Mesenchymal stem cell (in vitro differentiated cells and primary cell): ENCODE data around the gene ITPR3.

ENCODE experiments used
- DNase-seq: peaks from one replicate; pipeline ENCODE4 v3.0.0-alpha.2; 2013
- H2AFZ ChIP-seq: one replicate; pipeline ENCODE4 v1.6.1; 2013; ENCODE audit warnings: low read depth, mild to moderate bottlenecking, control low read depth, inconsistent platforms, low read length, moderate library complexity
- H2AK5ac ChIP-seq: 2 replicates; pipeline ENCODE4 v1.6.1; 2013; ENCODE audit warnings: low read length, moderate library complexity, mild to moderate bottlenecking, inconsistent platforms; ENCODE audit not compliant: severe bottlenecking
- H2BK120ac ChIP-seq: one replicate; pipeline ENCODE4 v1.6.1; 2013; ENCODE audit warnings: low read depth, mild to moderate bottlenecking, inconsistent platforms, low read length, moderate library complexity
- H2BK12ac ChIP-seq, 2 experiments: one replicate each; pipeline ENCODE4 v1.6.1; 2013; ENCODE audit warnings: inconsistent platforms in 2 of 2, low read length in 2 of 2, mild to moderate bottlenecking in 2 of 2, moderate library complexity in 2 of 2, control low read depth in 1 of 2
- H2BK15ac ChIP-seq: one replicate; pipeline ENCODE4 v1.6.1; 2013; ENCODE audit warnings: mild to moderate bottlenecking, low read depth, inconsistent platforms; ENCODE audit not compliant: poor library complexity, severe bottlenecking
- H2BK5ac ChIP-seq: 2 replicates; pipeline ENCODE4 v1.6.1; 2013; ENCODE audit warnings: low read depth, mild to moderate bottlenecking, low read length, control low read depth, inconsistent platforms; ENCODE audit not compliant: poor library complexity, severe bottlenecking
- H3K14ac ChIP-seq, 2 experiments: one replicate each; pipeline ENCODE4 v1.6.1; 2013; ENCODE audit warnings: inconsistent platforms in 2 of 2, low read length in 2 of 2, control low read depth in 1 of 2, mild to moderate bottlenecking in 1 of 2, moderate library complexity in 1 of 2
- H3K18ac ChIP-seq, 2 experiments: one replicate each; pipeline ENCODE4 v1.6.1; 2013; ENCODE audit warnings: inconsistent platforms in 2 of 2, low read length in 2 of 2, control low read depth in 1 of 2, low read depth in 1 of 2, mild to moderate bottlenecking in 1 of 2
- H3K23ac ChIP-seq, 2 experiments: one replicate each; pipeline ENCODE4 v1.6.1; 2013; ENCODE audit warnings: inconsistent platforms in 2 of 2, low read length in 2 of 2, mild to moderate bottlenecking in 2 of 2, moderate library complexity in 2 of 2, control low read depth in 1 of 2
- H3K27ac ChIP-seq: 2 replicates; pipeline ENCODE4 v1.5.1; 2013; ENCODE audit warnings: mild to moderate bottlenecking, moderate library complexity, low read length, control low read depth, inconsistent platforms; ENCODE audit not compliant: poor library complexity, severe bottlenecking
- H3K27me3 ChIP-seq, 2 experiments: 2 replicates each; pipeline versions ENCODE4 v1.6.1 to v1.7.0; 2013; ENCODE audit warnings: low read length in 2 of 2, mild to moderate bottlenecking in 2 of 2, moderate library complexity in 2 of 2, control low read depth in 1 of 2, inconsistent platforms in 1 of 2; ENCODE audit not compliant: control insufficient read depth in 1 of 2, insufficient read depth in 1 of 2
- H3K36me3 ChIP-seq, 2 experiments: 2 replicates each; pipeline versions ENCODE4 v1.6.1 to v1.7.0; 2013; ENCODE audit warnings: low read length in 2 of 2, control low read depth in 1 of 2, inconsistent platforms in 1 of 2, low read depth in 1 of 2, mild to moderate bottlenecking in 1 of 2; ENCODE audit not compliant: insufficient read depth in 2 of 2, control insufficient read depth in 1 of 2
- H3K4ac ChIP-seq, 2 experiments: one replicate each; pipeline ENCODE4 v1.6.1; 2013; ENCODE audit warnings: inconsistent platforms in 2 of 2, low read length in 2 of 2, mild to moderate bottlenecking in 2 of 2, moderate library complexity in 2 of 2, control low read depth in 1 of 2, low read depth in 1 of 2
- H3K4me1 ChIP-seq: 2 replicates; pipeline ENCODE4 v1.6.1; 2013; ENCODE audit warnings: low read depth, low read length, control low read depth; ENCODE audit not compliant: control insufficient read depth, insufficient read depth
- H3K4me2 ChIP-seq: 2 replicates; pipeline ENCODE4 v1.6.1; 2013; ENCODE audit warnings: low read length, mild to moderate bottlenecking, inconsistent platforms; ENCODE audit not compliant: poor library complexity, severe bottlenecking
- H3K4me3 ChIP-seq, 2 experiments: 2 replicates each; pipeline versions ENCODE4 v1.5.1 to v1.7.0; 2013; ENCODE audit warnings: low read length in 2 of 2, mild to moderate bottlenecking in 2 of 2, control low read depth in 1 of 2, low read depth in 1 of 2; ENCODE audit not compliant: insufficient read depth in 1 of 2
- H3K79me1 ChIP-seq: replicated peaks from 2 replicates; pipeline ENCODE4 v1.6.1; 2013; ENCODE audit warnings: mild to moderate bottlenecking, control low read depth, low read length, inconsistent platforms; ENCODE audit not compliant: poor library complexity, severe bottlenecking
- H3K9ac ChIP-seq: 2 replicates; pipeline ENCODE4 v1.7.0; 2013; ENCODE audit warnings: mild to moderate bottlenecking, low read length, moderate library complexity
- H3K9me3 ChIP-seq: 2 replicates; pipeline ENCODE4 v1.7.0; 2013; ENCODE audit warnings: mild to moderate bottlenecking, low read length; ENCODE audit not compliant: control insufficient read depth
- H4K8ac ChIP-seq: one replicate; pipeline ENCODE4 v1.6.1; 2013; ENCODE audit warnings: inconsistent platforms, mild to moderate bottlenecking, low read length, moderate library complexity
- H4K91ac ChIP-seq: one replicate; pipeline ENCODE4 v1.6.1; 2013; ENCODE audit warnings: mild to moderate bottlenecking, low read length, inconsistent platforms
- WGBS: methylation state at CpG from one replicate; pipeline ENCODE4 v1.1.7; 2013; ENCODE audit warnings: mixed read lengths; 5-methylcytosine and 5-hydroxymethylcytosine counted together

Gene ITPR3

GRCh38 chr6:33579828-33580714, 41.1 kb upstream of the ITPR3 start, which contains the start of gene BAK1:
Gene BAK1 (minus strand): TSS chr6:33580276. CDS start chr6:33577604, 2,672 bp downstream.
- Histone ChIP-seq H3K4me1 (peaks cover 13% of the 10 kb centered on the region), H2AFZ (peak within 1 kb of the TSS; percentile 84), H2BK15ac (no peak within 1 kb of the TSS), H2BK5ac (peak within 1 kb of the TSS; percentile 74), H3K14ac (peak within 1 kb of the TSS in 1 of 2 experiments; percentile 35), H3K4me2 (peak within 1 kb of the TSS; percentile 91), H2BK12ac (peak within 1 kb of the TSS in 1 of 2 experiments; percentile 29), H3K9me3 (no peaks in the 10 kb centered on the region), H4K91ac (peak within 1 kb of the TSS; percentile 13), H3K79me1 (peaks cover 20% of the 10 kb centered on the region), H3K9ac (peak within 1 kb of the TSS; percentile 91), H4K8ac (peak within 1 kb of the TSS; percentile 85), H3K18ac (peak within 1 kb of the TSS; percentile 57 to 79), H2AK5ac (peak within 1 kb of the TSS; percentile 86), H3K36me3 (peaks cover 29 to 31% of the 10 kb centered on the region in 2 experiments), H2BK120ac (no peak within 1 kb of the TSS), H3K4me3 (peak within 1 kb of the TSS; percentile 80 to 91), H3K23ac (peak within 1 kb of the TSS in 1 of 2 experiments; percentile 70), H3K27me3 (no peaks in the 10 kb centered on the region), H3K27ac (peak within 1 kb of the TSS; percentile 69), H3K4ac (peak within 1 kb of the TSS; percentile 57 to 87)
- WGBS = under 1% methylated on average over 21 of the region's 24 CpGs
- DNase-seq = peak; percentile 93

GRCh38 chr6:33581186-33581585, 39.9 kb upstream of the ITPR3 start:
- no peak for DNase-seq
- H2AK5ac ChIP-seq = peak overlapping the region; percentile 79
- H2BK12ac ChIP-seq = no peak overlapping the region
- H3K79me1 ChIP-seq = peaks cover 13% of the 10 kb centered on the region
- H4K91ac ChIP-seq = no peak overlapping the region
- H2BK120ac ChIP-seq = no peak overlapping the region
- no peak overlapping the region for H3K18ac ChIP-seq
- no peak overlapping the region for H3K9ac ChIP-seq
- no peak overlapping the region for H3K4me3 ChIP-seq
- no peak overlapping the region for H3K27ac ChIP-seq
- peaks cover 15% of the 10 kb centered on the region for H3K4me1 ChIP-seq
- no peak overlapping the region for H4K8ac ChIP-seq
- H2AFZ ChIP-seq = no peak overlapping the region
- no peak overlapping the region for H2BK15ac ChIP-seq
- no peak overlapping the region for H3K4ac ChIP-seq
- no peaks in the 10 kb centered on the region for H3K27me3 ChIP-seq
- no peak overlapping the region for H3K14ac ChIP-seq
- no peak overlapping the region for H2BK5ac ChIP-seq
- no peaks in the 10 kb centered on the region for H3K9me3 ChIP-seq
- peak overlapping the region; percentile 13 for H3K4me2 ChIP-seq
- WGBS = 94% methylated on average over 2 of the region's 5 CpGs
- peaks cover 19 to 22% of the 10 kb centered on the region in 2 experiments for H3K36me3 ChIP-seq
- H3K23ac ChIP-seq = no peak overlapping the region

- H2BK12ac ChIP-seq = no peak overlapping the region
- no peak overlapping the region for H3K4ac ChIP-seq
- no peak overlapping the region for H2BK120ac ChIP-seq
- no peak overlapping the region for H3K4me3 ChIP-seq
- H2BK15ac ChIP-seq = no peak overlapping the region
- no peaks in the 10 kb centered on the region for H3K9me3 ChIP-seq
- WGBS = 72% methylated on average over 8 of the region's 8 CpGs
- no peak overlapping the region for H3K4me2 ChIP-seq
- H3K4me1 ChIP-seq = peaks cover 12% of the 10 kb centered on the region
- H3K79me1 ChIP-seq = no peaks in the 10 kb centered on the region
- H2AFZ ChIP-seq = no peak overlapping the region
- no peak overlapping the region for H3K23ac ChIP-seq
- H3K18ac ChIP-seq = no peak overlapping the region
- no peak overlapping the region for H3K14ac ChIP-seq
- peak overlapping the region; percentile 8 for H2AK5ac ChIP-seq
- no peak overlapping the region for H4K91ac ChIP-seq
- peak; percentile 35 for DNase-seq
- no peaks in the 10 kb centered on the region for H3K36me3 ChIP-seq
- no peak overlapping the region for H2BK5ac ChIP-seq
- H3K27me3 ChIP-seq = no peaks in the 10 kb centered on the region
- no peak overlapping the region for H3K27ac ChIP-seq
- no peak overlapping the region for H3K9ac ChIP-seq
- H4K8ac ChIP-seq = no peak overlapping the region
These were observed 37.4 kb upstream of the ITPR3 start for GRCh38 chr6:33583591-33584155.
